PFSK-1 (cell line): Measurements from ENCODE around the gene RBFA.

Experiments used
- FOXP2 ChIP-seq: optimal IDR thresholded peaks from 2 replicates; pipeline ENCODE3; 2011; ENCODE audit warnings: borderline replicate concordance, control low read depth, inconsistent platforms; ENCODE audit not compliant: insufficient read depth; ENCODE audit errors: extremely low read length, extremely low read depth
- POLR2AphosphoS5 ChIP-seq: IDR thresholded peaks from 2 replicates; pipeline ENCODE4 v1.6.1; 2012; ENCODE audit warnings: low read depth, mild to moderate bottlenecking, control low read depth, low read length, moderate library complexity
- SIN3A ChIP-seq: IDR thresholded peaks from 2 replicates; pipeline ENCODE4 v1.6.1; 2012; ENCODE audit warnings: mild to moderate bottlenecking, low read length, moderate library complexity, borderline replicate concordance; ENCODE audit not compliant: insufficient read depth
- TAF1 ChIP-seq: IDR thresholded peaks from 2 replicates; pipeline ENCODE4 v1.6.1; 2012; ENCODE audit warnings: low read length, control low read depth, borderline replicate concordance; ENCODE audit not compliant: insufficient read depth
- TF ChIP-seq, protein P1 (sequence below), 2 experiments: IDR thresholded peaks; 2 replicates each; pipeline versions ENCODE4 v1.6.1 to v1.8.0; 2011 to 2012; ENCODE audit warnings: low read depth in 2 of 2, low read length in 2 of 2, control low read depth in 1 of 2, inconsistent platforms in 1 of 2, mild to moderate bottlenecking in 1 of 2, moderate library complexity in 1 of 2; ENCODE audit not compliant: insufficient read depth in 1 of 2

Gene RBFA

DNA sequence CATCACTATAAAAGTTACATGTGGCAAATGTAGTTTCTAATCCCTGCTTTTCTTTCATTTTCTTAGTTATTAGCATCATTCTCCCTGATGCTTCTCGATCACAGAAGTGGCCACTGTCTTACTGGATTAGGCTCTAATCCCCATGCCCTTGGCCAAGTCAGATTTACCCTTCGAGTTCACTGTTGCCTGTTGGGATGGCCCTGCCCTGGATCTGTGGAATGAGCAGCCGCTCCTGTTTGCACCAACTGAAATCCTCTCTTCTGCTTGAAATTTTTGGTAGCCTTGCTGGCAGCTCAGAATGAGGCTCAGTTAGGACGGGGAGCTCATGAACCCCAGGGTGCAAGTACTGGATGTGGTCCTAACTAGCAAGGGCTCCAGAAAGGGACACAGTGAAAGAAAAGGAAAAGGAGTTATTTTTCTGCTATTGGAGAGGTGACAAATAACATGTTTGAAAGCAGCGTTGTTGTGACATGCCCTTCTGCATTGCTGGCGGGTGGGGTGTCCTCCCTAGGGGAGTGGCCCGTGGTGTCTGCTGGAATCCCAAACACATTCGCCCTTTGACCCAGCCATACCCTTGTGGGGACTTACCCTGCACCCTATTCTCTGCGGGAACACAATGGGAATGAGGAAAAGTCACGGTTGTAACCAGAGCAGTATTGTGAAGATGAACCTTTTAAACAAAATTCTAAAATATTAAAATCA lies 34.5 kb downstream of the RBFA start:
- TF ChIP-seq FOXP2 = no peak
- no peak for TF ChIP-seq POLR2AphosphoS5

DNA sequence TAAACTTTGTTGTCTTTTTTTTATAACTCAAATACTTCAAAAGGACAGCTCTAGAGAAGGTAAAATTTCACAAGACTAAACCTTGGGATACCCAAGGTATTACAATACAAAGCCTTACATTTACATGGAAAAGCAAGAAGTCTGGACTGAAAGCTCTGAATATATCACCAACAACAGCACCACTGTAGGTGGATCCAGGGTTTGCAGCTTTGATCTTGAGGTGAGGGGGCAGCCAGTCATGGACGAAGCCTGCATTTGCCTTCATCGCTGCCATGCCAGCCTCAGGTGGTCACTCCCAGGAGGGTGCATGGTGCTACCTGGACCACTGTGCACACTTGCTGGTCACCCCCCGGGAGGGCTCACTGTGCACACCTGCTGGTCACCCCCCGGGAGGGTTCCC lies 36.6 kb downstream of the RBFA start:
- TF ChIP-seq POLR2AphosphoS5 (no peak), TAF1 (no peak), SIN3A (no peak)
- TF ChIP-seq, protein P1, sequence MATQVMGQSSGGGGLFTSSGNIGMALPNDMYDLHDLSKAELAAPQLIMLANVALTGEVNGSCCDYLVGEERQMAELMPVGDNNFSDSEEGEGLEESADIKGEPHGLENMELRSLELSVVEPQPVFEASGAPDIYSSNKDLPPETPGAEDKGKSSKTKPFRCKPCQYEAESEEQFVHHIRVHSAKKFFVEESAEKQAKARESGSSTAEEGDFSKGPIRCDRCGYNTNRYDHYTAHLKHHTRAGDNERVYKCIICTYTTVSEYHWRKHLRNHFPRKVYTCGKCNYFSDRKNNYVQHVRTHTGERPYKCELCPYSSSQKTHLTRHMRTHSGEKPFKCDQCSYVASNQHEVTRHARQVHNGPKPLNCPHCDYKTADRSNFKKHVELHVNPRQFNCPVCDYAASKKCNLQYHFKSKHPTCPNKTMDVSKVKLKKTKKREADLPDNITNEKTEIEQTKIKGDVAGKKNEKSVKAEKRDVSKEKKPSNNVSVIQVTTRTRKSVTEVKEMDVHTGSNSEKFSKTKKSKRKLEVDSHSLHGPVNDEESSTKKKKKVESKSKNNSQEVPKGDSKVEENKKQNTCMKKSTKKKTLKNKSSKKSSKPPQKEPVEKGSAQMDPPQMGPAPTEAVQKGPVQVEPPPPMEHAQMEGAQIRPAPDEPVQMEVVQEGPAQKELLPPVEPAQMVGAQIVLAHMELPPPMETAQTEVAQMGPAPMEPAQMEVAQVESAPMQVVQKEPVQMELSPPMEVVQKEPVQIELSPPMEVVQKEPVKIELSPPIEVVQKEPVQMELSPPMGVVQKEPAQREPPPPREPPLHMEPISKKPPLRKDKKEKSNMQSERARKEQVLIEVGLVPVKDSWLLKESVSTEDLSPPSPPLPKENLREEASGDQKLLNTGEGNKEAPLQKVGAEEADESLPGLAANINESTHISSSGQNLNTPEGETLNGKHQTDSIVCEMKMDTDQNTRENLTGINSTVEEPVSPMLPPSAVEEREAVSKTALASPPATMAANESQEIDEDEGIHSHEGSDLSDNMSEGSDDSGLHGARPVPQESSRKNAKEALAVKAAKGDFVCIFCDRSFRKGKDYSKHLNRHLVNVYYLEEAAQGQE (IDR thresholded peaks at IDR 0.05; ENCODE audit: insufficient read depth in 1 of 2, low read depth in 2 of 2, low read length in 2 of 2) = no peak

DNA sequence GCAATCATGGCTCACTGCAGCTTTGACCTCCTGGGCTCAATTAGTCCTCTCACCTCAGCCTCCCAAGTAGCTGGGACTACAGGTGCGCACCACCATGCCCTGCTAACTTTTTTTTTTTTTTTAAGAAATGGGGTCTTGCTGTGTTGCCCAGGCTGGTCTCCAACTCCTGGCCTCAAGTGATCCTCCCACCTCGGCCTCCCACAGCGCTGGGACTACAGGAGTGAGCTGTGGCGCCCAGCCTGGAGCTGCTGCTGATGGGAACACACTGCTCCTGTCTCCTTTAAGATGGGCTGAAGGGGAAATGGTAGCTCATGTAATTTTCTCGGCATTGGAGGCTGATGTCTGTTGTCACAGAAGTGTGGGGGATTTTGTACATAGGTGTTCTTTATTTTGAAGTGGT lies 39.9 kb downstream of the RBFA start:
- TF ChIP-seq TAF1 (no peak), SIN3A (no peak), POLR2AphosphoS5 (no peak), FOXP2 (no peak)
- TF ChIP-seq, protein P1 (IDR thresholded peaks at IDR 0.05; ENCODE audit: insufficient read depth in 1 of 2, low read depth in 2 of 2, low read length in 2 of 2) = no peak

DNA sequence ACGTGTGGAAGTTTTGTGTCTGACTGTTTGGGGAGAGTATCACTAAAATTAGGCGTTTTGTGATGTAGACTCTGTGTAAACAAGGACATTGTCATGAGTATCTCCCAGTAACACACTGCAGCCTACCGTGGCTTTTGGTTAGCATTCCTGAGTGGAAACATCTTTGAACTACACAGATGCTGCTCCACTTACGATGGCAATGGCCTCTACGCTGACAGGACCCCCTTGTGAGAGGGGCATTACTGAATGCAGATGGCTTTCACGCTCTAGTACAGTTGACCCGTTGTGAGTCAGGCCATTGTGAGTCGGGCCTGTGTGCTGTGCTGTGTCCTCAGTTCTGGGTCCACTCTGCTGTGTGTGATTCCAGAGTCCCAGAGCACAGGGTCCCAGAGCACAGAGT lies 40.5 kb downstream of the RBFA start:
- TF ChIP-seq FOXP2 (no peak), SIN3A (no peak), POLR2AphosphoS5 (no peak), TAF1 (no peak)
- TF ChIP-seq, protein P1 (IDR thresholded peaks at IDR 0.05; ENCODE audit: insufficient read depth in 1 of 2, low read depth in 2 of 2, low read length in 2 of 2) = no peak

DNA sequence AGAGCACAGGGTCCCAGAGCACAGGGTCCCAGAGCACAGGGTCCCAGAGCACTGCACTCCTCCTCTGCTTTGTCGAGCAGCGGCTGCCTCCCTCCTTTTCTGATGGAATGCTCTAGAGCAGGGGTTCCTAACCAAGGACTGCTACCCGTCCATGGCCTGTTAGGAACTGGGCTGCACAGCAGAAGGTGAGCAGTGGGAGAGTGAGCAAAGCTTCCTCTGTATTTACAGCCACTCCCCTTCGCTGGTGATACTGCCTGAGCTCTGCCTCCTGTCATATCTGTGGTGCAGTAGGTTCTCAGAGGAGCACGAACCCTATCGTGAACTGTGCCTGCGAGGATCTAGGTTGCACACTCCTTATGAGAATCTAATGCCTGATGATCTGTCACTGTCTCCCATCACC lies 41.7 kb downstream of the RBFA start:
- TF ChIP-seq, protein P1 (IDR thresholded peaks at IDR 0.05; ENCODE audit: insufficient read depth in 1 of 2, low read depth in 2 of 2, low read length in 2 of 2) = no peak
- TF ChIP-seq FOXP2 = no peak
- TF ChIP-seq POLR2AphosphoS5 = no peak
- no peak for TF ChIP-seq SIN3A
- TF ChIP-seq TAF1 = no peak
